HG03280 (cell line): ENCODE measurements around the gene MAP4K1.
A peak's percentile ranks its signal among the peaks of the same experiment; 100 is the strongest.

Experiments used
- ATAC-seq: cut with Tn5 transposase; IDR thresholded peaks from one replicate; pipeline ENCODE4 v1.9.1; 2021; ENCODE audit warnings: mild to moderate bottlenecking, moderate library complexity; ENCODE audit not compliant: unreplicated experiment

MAP4K1 gene

DNA sequence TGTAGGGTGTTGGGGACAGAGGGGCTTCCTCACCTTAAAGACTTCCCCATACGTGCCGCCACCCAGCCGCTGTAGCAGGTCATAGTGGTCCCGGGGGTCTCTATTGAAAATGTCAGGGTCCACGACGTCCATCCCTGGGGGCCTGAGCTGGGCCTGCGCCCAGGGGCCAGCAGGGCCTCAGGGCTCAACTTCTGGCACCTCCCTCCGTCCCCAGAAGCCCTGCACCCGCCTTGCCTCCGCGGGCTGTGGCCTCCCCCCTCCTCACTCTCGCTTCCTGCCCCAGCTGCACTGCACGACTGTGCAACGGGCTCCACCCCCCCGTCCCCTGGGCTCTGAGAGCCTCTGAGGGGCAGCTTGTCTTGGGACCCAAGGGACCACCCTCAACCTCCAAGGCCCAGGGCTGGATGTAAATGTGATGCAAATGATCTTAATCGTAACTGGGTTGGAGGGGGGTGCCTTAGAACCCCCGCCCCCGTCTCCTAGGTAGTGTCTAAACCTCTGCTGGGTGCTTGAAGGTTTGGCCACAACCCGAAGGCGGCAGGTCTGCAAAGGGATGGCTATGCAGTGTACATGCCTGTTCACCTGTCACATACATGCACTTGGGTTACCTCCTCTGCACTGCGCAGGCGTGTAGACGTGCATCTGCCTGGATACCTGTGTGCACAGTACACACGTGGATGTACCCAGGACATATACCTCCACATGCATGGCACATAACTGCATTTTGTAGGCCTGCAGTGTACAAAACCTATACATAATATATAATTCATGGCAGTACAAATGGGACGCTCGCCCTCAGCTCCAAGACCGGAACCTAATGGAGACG lies at the start of gene MAP4K1:
MAP4K1 (minus strand) TSS at position 190 of the 826 bp plus-strand sequence; CDS start at position 132, 58 bp downstream.
- ATAC-seq, result peak; percentile 54

DNA sequence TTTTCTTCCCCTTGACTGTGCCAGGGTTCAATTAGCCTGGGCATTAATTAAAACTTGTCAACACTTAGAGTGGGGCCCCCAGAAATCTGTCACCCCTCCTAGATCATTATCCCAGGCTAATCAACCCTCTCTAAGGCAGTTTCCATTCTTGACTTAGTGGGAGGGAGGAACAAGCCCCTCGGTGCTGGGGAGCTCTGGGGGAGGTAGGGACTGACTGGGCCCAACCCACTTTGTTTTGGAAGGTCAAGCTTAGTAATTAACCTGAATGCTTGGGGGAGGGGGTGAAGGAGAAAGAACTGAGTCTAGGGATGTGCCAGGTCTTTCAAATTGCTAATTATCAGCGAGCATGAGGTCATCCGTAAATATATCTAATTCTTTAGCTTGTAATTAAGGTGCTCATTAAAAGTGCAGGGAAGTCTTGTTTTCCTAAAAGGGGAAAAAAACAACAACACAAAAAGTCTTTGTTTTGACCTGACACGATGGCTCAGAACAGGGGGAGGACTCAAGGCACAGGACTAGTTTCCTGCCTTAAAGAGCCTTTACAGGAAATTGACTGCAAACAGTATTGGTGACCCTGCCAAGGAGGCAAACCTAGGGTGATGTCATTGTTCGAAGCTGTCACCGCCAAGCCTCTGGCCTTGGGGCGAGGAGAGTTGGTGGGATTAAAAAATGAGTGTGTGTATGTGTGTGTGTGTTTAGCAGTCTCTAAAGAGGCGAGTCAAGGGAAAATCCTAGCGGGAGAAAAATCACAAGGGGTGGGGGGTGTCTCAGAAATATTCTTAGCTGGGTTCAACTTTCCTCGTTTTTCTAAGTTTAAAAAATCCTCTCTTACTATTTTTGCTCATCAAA lies 49.1 kb upstream of the MAP4K1 start:
- no peak for ATAC-seq

DNA sequence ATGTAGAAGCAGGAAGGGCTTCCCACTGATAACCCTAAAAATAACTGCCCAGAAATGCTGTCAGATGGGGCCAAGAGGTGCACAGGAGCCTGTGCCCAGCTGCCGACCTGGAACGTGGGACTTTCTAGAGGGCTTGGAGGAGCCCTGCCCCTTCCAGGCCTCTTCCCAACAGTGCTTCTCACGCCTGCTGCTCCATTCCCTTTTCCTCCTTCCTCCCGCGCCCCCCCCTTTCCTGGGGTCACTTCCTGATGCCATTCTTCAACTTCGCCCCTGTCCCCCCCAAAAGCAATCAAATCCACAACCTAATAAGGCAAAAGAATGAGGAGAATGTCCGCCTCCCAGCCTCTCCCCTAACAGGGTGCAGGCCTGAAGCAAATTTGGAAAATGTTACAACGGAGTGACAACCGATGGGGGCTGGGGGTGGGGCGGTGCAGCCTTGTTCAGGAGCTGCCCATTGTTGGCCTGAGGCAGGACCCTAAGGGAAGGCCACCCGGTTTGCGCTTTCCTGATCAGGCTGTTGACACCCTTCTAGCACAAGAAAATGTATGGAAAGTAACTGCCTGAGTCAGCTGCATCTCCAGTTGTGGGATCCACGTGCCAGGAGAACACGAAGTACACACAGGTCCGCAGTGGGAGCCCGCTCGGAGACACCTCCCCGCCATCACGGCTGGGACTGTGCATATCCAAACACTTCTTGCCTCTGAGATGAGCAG lies 48.4 kb upstream of the MAP4K1 start:
- no peak for ATAC-seq

DNA sequence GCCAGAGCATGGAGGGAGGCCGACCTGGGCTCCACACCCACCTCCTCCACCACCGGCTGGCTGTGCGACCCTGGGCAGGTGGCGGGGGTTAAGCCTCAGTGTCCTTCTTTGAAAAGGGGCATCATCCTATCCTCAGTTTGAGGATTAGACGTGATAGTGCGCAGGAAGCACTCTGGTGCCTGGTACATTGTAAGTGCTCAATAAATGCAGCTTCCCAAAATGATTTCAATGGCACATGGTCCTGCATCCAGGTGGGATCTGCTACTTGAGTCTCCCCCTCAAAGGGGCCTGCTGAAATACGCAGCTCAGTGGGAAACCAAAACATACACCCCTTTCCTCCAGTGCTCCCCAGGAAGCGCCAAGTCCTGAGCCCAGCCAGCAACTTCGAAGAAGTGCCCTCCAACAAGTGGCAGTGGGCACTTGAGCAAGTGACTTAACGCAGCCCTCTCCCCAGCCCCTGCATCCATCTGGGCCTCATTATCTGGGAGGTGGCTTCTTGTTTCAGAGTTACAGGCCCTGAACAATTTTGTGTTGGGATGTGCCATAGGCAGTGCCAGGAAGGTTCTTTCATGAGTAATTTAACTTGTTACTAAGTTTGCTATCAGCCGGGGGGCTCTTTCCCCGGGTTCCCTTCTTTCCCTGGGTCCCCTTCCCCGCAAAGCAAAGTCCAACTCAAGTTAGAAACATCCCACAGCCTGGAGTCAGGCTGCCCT lies 47.6 kb upstream of the MAP4K1 start:
- ATAC-seq, result no peak

GRCh38 chr19:38664503-38665211 lies 46.9 kb upstream of the MAP4K1 start:
- ATAC-seq, result no peak

- ATAC-seq, result no peak
These were observed 46.3 kb upstream of the MAP4K1 start for GRCh38 chr19:38663957-38664502.

DNA sequence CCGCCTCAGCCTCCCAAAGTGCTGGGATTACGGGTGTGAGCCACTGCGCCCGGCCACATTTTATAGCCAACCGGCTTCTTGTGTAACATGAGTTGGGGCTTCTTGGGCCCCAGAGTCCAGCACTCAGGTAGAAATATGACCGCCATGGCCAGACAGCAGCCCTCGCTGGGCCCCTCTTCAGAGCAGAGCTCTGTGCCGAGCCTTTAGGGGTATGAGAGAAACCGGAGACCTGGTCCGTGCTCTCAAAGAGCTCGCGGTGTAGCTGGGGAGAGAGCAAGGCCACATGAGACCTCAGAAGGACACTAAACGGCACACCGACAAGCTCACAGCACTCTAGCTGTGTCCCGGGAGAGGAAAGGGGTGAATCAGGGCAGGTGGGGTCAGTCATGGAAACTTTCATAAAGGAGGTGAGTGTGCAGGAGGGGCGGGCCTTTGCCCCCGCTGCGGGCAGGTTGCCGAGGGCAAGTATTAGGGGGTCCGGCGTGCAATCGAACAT lies 45.5 kb upstream of the MAP4K1 start:
- ATAC-seq, result no peak

DNA sequence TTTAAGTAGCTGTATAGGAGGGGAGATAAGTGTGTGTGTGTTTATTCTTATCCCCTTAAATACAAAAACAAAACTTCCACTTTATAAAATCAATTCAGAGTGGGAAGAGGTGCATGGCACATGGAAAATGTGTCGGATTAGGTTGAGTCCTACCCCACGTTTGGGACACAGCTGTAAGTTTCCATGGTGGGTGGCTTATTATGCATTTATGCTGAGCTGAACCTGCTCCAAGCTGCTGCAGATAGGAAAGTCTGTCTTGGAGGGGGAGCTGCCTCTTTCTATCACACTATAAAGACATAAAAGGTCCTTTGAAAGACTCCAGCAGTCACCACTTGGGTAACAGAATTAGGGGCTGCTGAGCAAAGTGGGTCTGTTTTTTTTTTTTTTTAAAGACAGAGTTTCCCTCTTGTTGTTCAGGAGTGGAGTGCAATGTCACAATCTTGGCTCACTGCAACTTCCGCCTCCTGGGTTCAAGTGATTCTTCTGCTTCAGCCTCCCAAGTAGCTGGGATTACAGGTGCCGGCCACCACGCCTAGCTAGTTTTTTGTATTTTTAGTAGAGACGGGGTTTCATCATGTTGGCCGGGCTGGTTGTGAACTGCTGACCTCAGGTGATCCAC lies 44.9 kb upstream of the MAP4K1 start:
- ATAC-seq, result no peak

DNA sequence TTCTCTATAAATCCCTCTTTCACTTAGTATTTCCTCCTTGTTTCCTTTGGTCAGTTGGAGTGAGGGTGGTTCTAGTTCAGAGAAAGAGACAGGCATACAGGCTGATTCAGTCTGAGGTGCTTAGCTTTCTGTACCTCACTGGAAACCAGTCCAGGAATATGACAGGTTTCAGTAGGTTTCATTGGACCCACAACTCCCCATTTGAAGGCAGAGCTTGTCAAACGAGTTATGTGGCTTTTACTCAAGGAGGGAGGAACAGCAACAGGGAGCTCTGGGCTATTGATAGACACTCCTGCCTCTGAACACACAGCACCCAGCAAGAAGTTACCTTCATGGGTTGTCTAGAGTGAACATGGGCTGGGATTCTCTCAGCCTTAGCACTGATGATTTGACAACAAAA lies 44.2 kb upstream of the MAP4K1 start:
- no peak for ATAC-seq

DNA sequence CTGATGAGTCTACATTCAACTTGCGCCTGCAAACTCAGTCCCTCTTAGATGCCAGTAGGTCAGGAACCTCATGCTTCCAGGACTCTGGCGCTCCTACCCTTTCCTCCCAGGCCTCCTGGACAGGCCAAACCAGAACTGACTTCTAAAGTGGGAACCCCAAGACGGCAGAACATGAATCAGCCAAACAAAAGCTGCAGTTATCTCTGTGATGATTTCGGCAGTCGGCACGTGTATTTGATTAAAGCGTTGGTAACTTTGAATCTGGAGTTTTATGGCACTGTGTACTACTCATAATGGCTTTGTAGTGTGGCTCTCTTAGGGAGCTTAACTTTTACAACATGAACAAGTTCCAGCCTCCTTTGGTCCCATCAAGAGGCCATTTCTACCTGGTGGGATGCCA lies 43.4 kb upstream of the MAP4K1 start:
- ATAC-seq, result no peak

DNA sequence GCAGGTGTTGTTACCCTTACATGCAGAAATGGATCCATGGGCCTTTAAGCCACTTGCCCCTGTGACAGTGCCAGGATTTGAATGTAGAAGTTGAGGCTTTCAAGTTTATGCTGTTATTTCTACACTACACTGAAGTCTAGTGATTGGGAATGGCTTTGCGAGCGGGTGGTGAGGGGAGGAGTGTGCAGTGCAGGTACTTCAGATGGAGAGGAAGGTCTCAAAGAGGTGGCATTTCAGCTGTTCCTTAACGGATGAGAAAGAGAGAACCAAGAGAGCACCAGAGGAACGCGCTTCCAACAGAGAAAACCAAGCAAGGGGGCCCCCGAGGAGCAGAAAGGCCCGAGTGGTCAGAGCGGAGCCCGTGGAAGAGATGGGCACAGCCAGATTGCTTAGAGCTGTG lies 43.0 kb upstream of the MAP4K1 start:
- ATAC-seq, result no peak

GRCh38 chr19:38658462-38659306 lies 40.9 kb upstream of the MAP4K1 start:
- ATAC-seq, result no peak

DNA sequence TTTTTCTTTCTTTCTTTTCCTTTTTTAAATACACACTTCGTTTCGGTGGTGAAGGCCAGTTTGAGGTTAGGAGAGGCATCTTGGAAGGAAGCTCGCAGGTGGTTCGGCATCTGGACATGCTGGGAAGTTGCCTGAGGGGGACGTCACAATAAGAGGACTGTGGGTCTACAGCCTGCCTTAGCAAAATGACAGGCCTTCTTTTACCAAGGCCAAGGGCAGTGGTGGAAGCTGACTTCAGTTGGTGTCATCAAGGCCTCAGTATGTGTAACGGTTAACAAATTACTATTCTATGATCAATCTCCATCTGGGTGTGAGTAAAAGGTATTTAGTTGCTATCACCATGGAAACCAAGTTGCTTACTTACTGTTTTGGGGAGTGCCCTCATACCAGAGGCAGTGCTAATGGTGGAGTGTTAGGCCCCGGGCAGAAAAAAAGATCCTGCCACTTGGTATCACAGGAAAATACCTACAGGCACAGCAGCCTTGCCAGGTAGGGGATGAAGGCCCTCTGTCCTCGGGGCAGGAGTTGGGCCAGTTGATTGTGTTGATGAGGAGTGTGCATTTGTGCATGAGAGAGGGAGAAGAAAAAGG lies 40.0 kb upstream of the MAP4K1 start:
- no peak for ATAC-seq

DNA sequence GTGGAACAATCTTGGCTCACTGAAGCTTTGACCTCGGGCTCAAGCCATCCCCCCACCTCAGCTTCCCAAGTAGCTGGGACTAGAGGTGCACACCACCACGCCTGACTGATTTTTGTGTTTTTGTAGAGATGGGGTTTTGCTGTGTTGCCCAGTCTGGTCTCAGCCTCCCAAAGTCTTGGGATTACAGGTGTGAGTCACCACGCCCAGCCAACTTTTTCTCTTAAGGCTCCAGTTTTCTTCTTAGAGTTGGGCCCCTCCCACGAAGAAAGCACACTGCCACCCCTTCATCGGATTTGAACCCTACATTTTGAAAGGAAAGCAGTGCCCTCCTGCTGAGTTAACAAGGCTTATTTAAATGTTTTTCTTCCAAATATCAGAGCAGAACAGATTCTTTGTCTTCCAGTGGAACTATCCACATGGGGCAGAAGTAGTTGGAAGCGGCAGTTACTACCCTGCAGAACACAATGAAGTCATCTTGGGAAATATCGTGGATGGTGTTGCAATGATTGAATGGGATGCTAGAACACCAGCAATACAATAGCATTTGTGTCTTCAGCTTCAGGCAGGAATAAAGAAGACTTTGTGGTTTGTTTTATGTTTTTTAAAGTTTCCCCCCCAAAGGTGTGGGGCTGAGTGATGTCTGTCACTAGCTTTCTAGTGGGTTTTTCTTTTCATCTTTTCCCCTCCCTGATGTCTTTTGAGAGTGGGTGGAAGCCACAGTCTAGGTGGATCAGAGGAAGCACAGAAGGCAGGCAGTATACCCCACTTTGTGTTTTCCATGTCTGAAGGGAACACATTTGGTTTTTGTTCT lies 38.6 kb upstream of the MAP4K1 start:
- no peak for ATAC-seq

DNA sequence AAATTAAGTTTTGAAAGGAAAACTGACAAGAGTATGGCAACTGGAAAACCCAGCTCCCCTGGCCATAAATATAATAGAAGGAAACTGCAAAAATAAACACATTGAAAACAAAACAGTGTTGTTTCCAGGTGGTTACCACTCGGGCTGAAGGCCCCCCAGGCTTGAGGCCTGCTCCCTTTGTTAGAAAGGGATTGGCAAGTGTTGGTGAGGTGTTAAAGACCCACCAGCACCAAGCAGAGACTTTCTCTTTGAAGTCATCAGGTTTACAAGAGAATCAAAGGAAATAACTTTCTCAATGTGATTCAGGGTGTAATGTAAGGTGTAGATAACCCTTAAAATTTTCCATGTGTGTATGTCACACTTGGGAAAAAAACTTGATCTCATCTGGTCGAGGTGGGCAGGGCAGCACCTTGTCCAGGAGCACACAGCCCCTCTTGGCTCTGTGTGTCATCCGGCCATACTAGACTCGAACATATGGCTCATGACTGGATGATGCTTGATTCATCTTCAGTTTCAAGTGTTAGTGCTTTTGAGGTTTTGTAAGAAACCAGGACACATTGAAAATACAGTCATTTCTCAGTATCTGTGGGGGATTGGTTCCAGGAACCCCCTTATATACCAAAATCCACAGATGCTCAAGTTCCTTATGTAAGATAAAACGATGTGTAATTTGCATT lies 37.5 kb upstream of the MAP4K1 start:
- ATAC-seq, result peak; percentile 49

DNA sequence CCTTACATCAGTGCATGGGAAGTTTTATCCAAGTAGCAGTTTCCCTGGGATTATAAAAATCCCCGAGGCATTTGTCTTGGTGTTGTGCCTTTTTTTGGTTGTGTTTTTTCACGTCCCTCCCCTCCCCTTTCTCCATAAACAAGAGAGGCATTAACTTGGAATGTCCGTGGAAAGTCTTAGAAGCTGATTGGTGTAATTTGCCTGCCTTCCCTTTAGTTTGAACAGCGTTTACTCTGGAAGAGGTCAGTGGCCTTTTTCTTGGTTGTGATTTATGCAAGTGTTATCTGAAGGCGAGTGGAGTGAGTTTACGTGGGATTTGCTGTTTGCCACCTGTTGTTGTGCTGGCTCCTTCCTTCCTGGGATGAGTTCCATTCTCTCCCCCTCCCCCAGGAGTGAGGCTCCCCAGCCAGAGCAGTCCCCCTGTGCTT lies 36.9 kb upstream of the MAP4K1 start:
- ATAC-seq, result no peak
